Measurements from ENCODE around the gene DYSF.
"Not testable (repeated sequence)": the region's sequence is repeated elsewhere in the genome, so short reads cannot be mapped to it uniquely, and the experiment has no call there.

Gene DYSF

DNA sequence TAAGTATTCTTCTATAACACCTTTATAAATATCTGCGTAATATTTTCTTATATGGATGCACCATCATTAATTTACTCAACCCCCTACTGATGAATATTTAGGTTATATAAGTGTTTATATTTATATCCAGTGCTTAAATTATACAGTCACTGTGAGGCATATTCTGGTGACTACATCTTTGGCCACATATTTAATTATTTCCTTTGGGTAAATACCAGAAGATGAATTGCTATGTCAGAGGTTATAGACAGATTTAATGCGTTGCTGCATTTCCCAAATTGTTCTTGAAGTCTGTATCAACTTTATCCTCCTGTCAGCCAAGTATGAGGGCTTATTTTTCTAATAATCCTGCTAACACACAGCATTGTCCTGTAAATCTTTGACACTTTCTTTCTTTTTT, 18.7 kb downstream of the DYSF start:
- no peak for DNase-seq (ENCODE audit: low read depth)

DNA sequence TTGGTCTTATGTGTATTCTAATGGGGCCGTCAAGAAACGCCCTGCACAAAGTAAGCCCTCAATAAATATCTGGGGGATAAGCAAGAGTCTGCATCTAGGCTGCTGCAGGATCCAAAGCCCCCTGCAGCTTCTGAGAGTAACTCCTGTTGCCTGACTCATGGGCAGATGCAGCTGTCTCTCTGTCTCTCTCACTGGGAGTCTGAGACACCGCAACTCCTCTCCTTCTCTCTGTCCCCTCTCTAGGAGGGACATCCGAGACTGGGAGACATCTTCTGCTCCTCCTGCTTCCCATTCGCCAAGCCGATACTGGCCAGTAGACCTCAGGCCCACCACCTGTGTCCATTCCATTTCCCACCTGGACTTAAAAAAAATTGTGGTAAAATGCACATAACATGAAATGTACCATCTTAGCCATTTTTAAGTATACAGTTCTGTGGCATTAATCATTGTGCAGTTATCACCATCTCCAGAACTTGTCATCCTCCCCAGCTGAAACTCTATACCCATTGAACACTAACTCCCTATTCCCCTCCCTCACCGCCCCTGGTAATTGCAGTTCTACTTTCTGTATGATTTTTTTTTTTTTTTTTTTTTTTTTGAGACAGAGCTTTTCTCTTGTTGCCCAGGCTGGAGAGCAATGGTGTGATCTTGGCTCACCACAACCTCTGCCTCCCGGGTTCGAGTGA, 20.1 kb downstream of the DYSF start:
- no peak for DNase-seq (ENCODE audit: low read depth)

DNA sequence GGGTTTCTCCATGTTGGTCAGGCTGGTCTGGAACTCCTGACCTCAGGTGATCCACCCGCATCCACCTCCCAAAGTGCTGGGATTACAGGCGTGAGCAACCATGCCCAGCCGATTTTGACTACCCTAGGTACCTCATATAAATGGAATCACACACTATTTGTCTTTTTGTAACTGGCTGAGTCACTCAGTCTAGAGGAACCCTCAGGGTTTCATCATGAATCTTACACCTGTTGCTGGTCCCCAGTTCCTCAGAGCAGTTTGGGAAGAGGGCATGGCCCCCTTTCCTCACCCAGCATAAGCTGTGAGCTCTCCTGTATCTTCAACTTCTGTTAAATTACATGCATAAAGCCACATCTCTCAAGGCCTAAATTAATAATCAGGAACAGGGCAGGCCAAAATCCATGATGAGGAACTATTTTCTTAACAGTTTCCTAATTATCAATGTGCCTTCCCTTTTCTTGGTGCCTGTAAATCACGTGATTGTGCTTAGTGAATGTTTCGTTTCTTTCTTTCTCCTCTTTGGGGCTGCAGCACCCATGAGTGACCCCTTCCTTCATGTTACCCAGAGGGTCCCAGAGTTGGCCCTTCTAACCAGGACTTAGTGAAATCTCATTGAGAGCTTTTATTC, 20.9 kb downstream of the DYSF start:
- DNase-seq (ENCODE audit: low read depth), result no peak

DNA sequence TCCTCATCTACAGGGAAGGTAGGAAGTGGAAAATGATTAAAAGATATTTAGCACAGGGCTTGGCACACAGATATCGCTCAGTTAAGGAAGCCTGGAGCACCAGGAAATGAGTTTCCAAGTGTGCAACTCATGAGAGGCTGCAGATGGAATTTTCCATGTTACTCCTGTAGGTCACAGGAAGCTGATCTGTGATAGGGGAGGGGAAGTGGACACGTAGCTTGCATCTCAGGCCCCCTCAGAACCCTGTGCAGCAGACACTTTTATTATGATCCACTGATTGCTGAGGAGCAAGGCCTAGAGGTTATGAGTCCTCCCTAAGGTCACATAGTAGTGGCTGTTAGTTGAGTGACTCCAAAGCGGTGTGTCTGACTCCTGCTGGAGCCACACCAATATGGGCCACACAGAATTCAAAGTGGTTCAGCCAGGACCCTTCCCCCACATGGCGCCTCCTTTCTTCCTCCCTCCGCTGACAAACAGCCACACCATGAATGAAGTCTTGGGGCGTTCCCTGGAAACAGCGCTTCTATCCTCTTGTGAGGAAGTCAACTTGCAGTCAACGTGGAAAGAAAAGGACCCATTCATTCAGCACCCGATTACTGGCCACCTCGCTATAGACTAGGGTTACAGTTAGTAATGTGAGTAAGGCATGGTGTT, 21.5 kb downstream of the DYSF start:
- no peak for DNase-seq (ENCODE audit: low read depth)

DNA sequence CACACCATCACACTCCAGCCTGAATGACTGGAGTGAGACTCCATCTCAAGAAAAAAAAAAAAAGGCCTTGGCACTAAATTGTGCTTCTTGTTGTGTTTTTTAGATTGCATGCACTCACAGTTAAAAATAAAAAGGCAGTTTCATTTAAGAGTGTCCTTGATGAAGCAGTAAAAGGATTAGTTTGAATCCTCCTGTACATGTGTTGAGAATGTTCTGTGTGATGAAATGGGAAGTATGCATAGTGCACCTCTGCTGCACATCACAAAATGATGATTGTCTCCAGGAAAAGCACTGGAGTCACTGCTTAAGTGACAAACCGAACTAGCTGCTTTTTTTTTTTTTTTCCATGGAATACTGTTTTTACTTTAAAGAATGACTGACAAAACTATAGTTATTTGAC, 23.1 kb downstream of the DYSF start:
- DNase-seq (ENCODE audit: low read depth), result no peak

DNA sequence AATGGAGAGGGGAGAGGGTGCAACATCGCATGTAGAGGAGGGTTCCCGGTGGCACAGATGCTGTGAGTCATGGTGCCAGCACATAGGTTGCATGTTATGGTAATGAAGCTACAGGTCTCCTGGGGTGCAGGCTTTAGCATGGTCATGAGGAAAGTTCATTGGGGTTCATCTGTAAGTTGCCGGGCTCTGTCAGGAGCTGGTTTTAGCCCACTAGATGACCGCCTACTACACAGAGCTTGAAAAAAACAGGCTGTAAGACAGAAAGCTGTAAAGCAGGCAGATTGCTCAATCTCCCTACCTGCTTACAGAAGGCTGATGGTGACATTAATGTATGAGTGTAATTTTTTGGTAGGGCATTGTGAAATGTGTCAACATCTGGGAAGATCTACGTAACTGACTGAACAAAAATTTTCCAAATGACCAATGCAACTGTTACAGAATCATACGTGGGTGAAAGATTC, 23.9 kb downstream of the DYSF start:
- no peak for DNase-seq (ENCODE audit: low read depth)

DNA sequence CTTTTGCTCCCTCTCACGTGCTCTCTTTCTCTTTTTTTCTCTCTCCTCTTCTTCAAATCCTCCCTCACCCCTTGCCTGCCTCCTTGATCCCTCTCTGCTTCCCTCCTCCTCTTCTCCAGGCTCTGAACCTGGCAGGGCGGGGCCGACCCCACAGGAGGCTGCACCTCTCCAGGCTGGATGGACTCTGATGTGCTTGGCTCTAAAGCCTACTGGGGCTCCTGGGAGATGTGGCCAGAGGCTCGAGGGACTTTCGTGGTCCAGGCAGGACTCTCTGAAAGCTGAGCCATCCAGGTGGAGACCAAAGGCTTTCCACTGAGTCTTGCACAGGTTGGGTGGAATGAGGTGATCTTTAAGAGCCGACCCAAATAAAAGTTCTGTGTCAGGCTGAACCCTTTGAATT, 25.4 kb downstream of the DYSF start:
- DNase-seq (ENCODE audit: low read depth), result no peak

DNA sequence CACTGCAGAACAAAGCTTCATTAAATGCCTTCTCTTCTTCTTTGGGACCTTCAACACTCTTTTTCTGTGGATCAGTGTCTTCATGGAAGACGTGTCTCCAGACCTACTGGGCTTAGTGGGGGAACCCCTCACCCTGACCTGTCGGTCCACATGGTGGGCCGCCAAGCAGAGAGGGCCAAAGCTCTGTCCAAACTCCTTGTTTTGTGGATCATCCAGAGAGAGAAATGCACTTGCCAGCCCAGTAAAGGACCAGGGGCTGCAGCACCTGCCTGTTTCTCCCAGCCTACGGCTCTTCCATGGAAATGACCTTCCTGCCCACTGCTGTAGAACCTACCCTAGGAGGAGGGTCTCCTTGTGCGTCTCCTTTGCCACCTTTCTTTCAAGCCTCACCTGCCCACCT, 25.9 kb downstream of the DYSF start:
- no peak for DNase-seq (ENCODE audit: low read depth)

DNA sequence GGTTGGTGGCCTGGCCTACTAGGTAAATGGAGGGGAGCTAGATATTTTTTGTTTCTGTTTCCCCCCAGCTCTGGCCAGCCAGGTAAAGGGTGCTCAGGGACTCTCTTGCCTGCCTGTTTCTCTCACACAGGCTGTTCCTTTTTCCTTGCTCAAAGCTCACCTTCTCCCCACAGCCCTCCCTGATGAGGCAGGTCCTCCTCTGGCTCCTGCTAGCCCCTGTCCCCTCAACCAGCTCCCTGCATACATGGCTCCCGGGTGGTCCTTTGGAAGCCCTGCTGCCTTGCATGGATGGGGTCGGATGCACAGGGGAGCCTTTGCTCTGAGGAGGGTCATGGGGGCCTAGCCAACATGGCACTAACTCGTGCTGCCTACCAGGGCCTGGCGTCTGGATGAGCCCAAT, 27.8 kb downstream of the DYSF start:
- no peak for DNase-seq (ENCODE audit: low read depth)

DNA sequence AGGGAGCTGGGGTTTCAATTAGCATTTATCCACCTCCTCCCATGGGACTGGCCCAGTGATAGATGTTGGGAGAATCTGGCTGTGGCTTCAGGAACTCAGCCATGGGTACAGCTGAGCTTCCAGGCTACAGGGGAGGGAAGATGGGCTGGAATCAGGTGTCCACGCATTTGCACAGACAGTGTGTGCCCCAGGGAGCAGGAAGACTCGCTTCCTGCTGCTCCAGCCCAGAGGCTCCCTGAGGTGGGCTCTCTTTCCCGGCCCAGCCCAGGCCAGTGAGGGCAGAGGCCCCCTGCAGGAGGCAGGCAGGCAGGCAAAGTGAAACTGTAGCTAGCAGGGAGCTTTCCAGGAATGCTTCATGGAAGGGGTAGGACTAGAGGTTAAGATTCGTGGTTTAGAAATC, 28.7 kb downstream of the DYSF start:
- no peak for DNase-seq (ENCODE audit: low read depth)

DNA sequence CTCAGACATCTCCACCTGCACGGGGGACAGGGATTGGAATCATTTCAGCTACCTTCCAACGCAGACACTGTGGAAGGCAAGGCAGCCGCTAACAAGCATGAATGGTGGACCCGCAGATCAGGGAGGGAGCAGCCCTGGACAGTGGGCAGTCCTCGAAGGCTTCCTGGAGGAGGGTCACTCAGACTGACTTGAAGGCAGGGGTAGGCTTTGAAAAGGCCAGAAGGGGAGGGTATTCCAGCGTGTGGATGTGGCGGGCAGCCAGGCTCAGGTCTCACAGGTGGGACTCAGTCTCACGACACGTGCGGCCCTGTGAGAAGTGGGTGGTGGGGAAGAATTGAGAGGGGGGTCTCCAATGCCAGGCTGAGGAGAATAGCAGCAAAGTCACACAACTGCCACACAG, 29.9 kb downstream of the DYSF start:
- DNase-seq (ENCODE audit: low read depth), result no peak

DNA sequence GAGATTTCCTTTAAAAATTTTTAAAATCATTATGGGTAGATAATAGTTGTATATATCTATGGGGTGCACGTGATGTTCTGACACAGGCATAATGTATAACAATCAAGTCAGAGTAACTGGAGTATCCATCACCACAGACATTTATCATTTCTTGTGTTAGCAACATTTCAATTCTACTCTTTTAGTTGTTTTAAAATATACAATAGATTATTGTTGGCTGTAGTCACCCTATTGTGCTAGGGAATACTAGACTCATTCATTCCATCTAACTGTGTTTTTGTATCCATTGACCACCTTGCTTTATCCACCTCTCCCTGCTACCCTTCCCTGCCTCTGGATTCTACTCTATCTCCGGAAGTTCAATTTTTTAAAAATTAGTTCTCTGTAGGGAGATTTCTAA, 31.0 kb downstream of the DYSF start:
- no peak for DNase-seq (ENCODE audit: low read depth)

DNA sequence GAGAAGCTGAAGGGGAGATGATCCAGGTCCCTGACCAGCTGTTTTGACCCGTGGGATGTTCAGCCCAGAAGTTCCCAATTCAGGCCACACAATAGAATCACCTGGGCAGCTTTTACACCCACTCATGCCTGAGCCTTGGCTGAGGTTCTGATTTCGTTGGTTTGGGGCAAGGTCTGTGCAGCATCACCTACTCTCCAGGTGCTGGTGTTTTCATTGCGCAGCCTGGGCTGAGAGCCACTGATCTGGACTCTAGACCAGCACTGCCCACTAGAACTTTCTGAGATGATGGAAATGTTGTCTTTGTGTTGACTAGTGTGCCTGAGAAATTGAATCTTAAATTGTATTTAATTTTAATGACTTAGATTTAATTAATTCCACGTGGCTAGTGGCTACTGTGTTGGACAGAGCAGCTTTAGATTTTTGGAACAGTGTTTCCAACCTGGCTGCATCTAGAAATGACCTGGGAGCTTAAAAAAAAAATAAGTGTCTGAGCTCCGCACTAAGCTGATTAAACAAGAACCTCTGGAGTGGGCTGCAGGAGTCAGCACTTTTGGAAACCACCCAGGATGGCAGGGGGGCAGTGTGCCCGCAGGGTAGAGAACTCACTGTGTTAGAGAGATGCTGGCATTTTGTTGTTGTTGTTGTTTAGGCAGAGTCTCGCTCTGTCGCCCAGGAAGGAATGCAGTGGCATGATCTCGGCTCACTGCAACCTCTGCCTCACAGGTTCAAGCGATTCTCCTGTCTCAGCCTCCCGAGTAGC, 33.7 kb downstream of the DYSF start:
- no peak for DNase-seq (ENCODE audit: low read depth)

DNA sequence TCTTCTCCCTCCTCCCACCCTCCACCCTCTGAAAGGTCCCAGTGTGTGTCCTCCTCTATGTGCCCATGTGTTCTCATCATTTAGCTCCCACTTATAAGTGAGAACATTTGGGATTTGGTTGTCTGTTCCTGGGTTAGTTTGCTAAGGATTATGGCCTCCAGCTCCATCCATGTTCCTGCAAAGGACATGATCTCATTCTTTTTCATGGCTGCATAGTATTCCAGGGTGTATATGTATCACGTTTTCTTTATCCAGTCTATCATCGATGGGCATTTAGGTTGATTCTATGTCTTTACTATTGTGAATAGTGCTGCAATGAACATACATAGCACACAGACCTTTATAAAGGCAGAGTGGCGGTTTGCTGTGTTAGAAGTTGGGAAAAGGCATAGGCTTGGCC, 38.2 kb downstream of the DYSF start:
- DNase-seq (ENCODE audit: low read depth), result not testable (repeated sequence)

DNA sequence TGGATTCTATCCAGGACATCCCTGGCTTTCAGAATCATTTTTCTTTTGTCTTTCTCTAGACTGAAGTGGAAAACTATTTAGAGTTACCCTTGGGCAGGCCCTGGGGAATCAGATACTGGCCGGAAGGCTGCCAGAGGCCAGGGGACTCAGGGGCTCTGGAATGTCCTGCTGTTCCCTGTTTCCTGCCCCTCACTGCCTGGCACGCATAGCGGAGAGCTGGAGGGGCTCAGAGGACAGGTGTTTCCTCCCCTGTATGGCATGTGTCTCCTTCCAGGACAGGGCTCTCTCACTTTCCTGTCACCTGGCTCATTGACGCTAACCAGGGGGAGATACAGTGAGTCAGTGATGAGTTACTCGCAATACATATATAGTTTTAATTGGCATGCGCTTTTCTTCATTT, 38.8 kb downstream of the DYSF start:
- no peak for DNase-seq (ENCODE audit: low read depth)

DNA sequence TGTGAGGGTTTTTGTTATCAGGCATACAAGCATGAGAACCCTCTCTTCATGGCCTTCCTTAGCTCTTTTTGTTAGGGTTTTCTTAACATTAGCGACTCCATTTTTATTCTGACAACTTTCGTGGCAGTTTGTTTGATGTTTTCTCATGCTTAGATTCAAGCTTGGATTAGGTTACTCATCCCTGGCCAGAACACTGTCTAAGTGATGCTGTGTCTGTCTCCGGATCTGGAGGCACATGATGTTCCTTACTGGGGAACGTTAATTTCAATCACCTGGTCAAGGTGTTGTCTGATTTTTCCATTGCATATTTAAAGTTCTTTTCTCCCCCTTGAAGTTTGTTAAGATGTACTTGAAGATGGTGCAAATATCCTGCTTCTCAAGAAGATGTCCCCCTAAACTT, 40.7 kb downstream of the DYSF start:
- DNase-seq (ENCODE audit: low read depth), result no peak

DNA sequence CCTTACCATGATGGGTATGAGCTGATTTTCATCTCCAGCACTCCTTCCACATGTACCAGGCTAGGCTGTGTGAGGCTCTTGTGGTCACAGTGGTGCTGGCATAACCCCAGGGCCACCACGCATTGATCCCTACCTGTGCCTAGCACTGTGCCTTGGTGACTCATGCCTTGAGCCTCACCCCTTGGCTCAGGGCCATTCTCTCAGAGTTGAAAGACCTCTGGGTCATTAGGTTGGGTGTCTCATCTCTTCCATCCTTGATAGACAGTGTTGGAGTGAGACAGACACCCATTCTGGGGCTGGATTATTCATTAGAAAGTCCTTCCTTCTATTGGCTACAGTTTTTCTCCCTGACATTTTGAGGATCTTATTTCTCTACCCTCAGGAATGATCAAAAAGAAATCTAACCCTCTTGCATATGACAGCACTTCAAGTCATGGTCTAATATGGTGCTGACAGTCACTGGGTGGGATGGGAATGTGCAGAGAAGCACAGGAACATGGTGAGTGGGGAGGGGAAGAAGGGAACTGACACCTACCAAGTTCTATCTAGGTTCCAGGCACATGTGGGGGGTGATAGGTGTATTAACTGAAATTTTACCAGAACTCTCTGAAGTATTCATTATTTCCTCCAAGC, 41.3 kb downstream of the DYSF start:
- DNase-seq (ENCODE audit: low read depth), result no peak

DNA sequence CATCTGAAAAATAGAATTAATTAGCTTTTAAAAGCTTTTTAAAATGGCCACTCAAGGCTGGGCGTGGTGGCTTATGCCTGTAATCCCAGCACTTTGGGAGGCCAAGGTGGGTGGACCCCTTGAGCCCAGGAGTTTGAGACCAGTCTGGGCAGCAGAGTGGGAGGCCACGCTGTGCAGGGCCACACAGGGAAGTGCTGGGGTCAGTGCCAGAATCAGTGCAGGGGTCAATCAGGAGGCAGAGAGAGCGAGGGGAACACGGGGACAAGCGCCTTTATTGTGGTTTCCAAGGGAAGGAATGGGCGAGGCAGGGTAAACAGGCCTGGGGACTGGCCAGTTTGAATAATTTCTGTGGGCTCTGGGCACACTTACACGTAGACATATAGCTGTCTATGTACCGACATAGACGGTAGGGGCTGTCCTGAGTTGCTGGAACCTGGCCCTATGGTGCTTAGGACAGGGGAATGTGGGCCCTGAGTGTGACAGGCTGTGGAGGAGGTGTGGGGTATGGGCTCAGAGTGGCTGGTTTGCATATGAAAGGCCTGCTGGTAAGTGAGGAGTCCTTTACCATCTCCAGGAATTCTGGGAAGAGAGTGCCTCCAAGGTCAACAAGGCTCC, 42.9 kb downstream of the DYSF start:
- no peak for DNase-seq (ENCODE audit: low read depth)

DNA sequence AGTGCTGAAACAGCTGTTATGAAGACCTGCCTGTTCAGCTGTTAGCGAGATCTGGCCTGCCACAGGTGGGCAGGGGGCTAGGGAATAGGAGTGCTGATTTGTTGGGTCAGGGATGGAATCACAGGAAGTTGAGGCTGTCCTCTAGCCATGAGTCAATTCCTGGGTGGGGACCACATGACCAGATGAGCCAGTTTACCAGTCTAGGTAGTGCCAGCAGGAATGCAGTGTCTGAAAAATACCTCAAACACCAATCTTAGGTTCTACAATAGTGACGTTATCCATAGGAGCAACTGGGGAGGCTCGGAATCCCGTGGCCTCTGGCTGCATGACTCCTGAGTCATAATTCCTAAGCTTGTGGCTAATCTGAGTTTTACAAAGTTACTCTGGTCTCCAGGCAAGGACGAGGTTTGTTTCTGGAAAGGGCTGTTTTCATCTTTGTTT, 44.9 kb downstream of the DYSF start:
- peak; percentile 74 for DNase-seq (ENCODE audit: low read depth)

DNA sequence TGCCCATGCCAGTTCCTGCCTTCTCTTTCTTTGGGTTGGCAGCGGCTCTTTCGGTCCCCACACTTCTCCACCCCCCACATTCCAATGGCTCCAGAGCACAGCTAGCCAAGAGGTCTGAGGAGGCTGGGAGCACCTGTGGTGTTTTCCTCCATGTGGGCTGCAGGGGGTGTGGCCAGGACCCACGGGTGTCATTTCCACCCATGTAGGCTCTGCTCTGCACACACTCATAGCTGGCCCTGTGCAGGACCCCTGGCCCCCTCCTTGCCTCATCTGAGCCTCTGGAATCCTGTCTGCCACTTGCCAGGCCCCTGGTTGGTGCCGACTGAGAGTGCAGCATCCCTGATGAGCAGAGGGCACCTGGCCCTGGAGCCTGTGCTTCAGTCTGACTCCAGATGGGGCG, 46.3 kb downstream of the DYSF start:
- DNase-seq (ENCODE audit: low read depth), result no peak

DNA sequence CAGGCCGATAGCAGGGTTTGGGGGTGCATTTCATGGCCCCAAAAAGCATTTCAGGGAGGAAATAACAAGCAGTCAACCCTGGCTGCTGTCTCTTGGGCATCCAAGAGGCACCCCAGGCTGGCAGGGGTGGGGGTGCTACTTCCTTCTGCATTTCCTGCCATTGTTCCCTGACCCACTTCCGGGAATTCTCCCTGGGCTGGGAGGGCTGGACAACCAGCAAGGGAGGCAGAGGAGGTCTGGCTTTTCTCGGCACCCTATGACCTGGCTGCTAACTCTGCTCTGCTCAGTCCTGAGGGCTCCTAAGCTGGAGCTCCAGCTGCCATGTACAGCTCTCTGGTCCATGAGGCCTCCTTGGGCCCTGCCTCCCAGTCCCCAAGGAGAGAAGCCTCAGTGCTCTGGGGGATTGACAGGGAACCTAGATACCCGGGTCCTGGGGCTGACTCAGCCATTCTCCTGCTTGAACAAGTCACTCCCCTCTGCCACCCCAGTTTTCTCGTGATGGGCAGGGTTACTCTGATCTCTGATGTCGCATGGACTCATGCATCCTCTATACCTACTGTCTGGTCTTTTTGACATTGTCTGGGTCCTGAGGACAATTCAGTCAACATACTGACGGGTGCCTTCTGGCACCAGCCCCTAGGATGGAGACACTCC, 47.2 kb downstream of the DYSF start:
- no peak for DNase-seq (ENCODE audit: low read depth)
